ENCODE measurements around the gene TRPM4. TPM values are rescaled to one million over a fixed set of nuclear protein-coding genes. Genes with fewer than 3 reads are reported as not detected.

Gene TRPM4
- total and polyA plus RNA-seq, 10 of the 15 experiments (the other 5 are each of a cell fraction or from before 2014, with no cell fraction given) = 0.10 to 0.64 (median 0.15) TPM; not detected in 7

GRCh38 chr19:49119411-49120324 is 37.9 kb upstream of the TRPM4 start, which contains the start of gene PPFIA3 (continued):
- TF ChIP-seq CUX1 (IDR thresholded peaks at IDR 0.05; ENCODE audit: insufficient replicate concordance, low read depth, low read length) = no peak
- no peak for TF ChIP-seq RAD21 (IDR thresholded peaks at IDR 0.05; ENCODE audit: insufficient read depth, low read depth, low read length)

GRCh38 chr19:49120325-49120683 is 37.3 kb upstream of the TRPM4 start:
- SMC1A ChIA-PET (ENCODE audit: uncharacterized antibody, unreplicated experiment) = no interaction called here
- H3K79me2 ChIP-seq (ENCODE audit: control insufficient read depth, insufficient read depth, low read length) = no peaks in the 10 kb centered on the region
- POLR2A ChIA-PET = no interaction called here
- H3K9me3 ChIP-seq (replicated peaks; ENCODE audit: control insufficient read depth, insufficient read depth, low read length) = no peaks in the 10 kb centered on the region
- no peak overlapping the region for H3K4me3 ChIP-seq
- H3K27me3 ChIP-seq (replicated peaks in 1 of 2; ENCODE audit: control insufficient read depth in 2 of 2, insufficient read depth in 2 of 2, low read length in 1 of 2) = peaks cover 7 to 8% of the 10 kb centered on the region in 2 experiments
- 0 out of 2 replicates have a peak overlapping the region, but pooled peaks have one; percentile 62 for H3K4me2 ChIP-seq (ENCODE audit: control insufficient read depth, insufficient read depth)
- RAD21 ChIA-PET (ENCODE audit: unreplicated experiment) = no interaction called here
- no peaks in the 10 kb centered on the region for H3K36me3 ChIP-seq (ENCODE audit: control insufficient read depth in 2 of 2, insufficient read depth in 2 of 2, low read length in 1 of 2)
- H4K20me1 ChIP-seq (ENCODE audit: control insufficient read depth, insufficient read depth) = no peaks in the 10 kb centered on the region
- TF ChIP-seq SPI1 (IDR thresholded peaks at IDR 0.05; ENCODE audit: borderline replicate concordance, insufficient read depth, low read depth, low read length) (no peak), NBN (IDR thresholded peaks at IDR 0.05) (no peak), E4F1 (IDR thresholded peaks at IDR 0.05; ENCODE audit: borderline replicate concordance, partially characterized antibody) (no peak), TARDBP (IDR thresholded peaks at IDR 0.05; ENCODE audit: borderline replicate concordance) (no peak), EED (IDR thresholded peaks at IDR 0.05; ENCODE audit: low read depth) (no peak), KAT2A (conservative IDR thresholded peaks at IDR 0.05; ENCODE audit: control insufficient read depth, low read depth, low read length) (no peak)
- CTCF ChIA-PET = interaction anchor here (1.2 to 1.6 kb wide), 2 partner anchors 14 to 22 kb away, joined by 3 to 4 read pairs; no protein-coding TSS in a partner anchor
- ATAC-seq (no peak), FAIRE-seq (no peak), DNase-seq (ENCODE audit: low read depth, low spot score) (no peak)
- 7% methylated on average over 16 of the region's 16 CpGs for WGBS (ENCODE audit: insufficient coverage, insufficient replicate concordance, low lambda C conversion rate, missing lambda C conversion rate)
- peaks cover 8% of the 10 kb centered on the region; the same call in 1 of the 2 replicates for H3K4me1 ChIP-seq (ENCODE audit: control insufficient read depth, insufficient read depth, low read length)
- intact Hi-C loops (cut with micrococcal nuclease; ENCODE audit: unreplicated experiment) (no loop called here), in situ Hi-C loops (cut with MboI) (no loop called here)
- no peak overlapping the region for H3K27ac ChIP-seq (ENCODE audit: control insufficient read depth, insufficient read depth)
- H3K9ac ChIP-seq (ENCODE audit: control insufficient read depth, insufficient read depth, low read length) = no peak overlapping the region
- BruUV-seq (replicated peaks) = no TSS peak
- no peak overlapping the region for H2AFZ ChIP-seq (ENCODE audit: control insufficient read depth, low read depth, low read length)
